GM12878 (cell line): ENCODE measurements around the gene N4BP2L2. TPM values are rescaled to one million over a fixed set of nuclear protein-coding genes. Genes with fewer than 3 reads are reported as not detected.

Experiments
- ATF7 ChIP-seq: fragments of 450-650 bp; IDR thresholded peaks from 2 replicates; pipeline ENCODE4 v1.6.1; 2016; ENCODE audit warnings: low read depth, mild to moderate bottlenecking
- CEBPB ChIP-seq, 2 experiments: fragments of 150-350 bp in 1 of 2; IDR thresholded peaks; 2 replicates each; pipeline ENCODE4 v1.6.1; 2012 to 2014; ENCODE audit warnings: low read depth in 2 of 2, low read length in 2 of 2, borderline replicate concordance in 1 of 2, inconsistent platforms in 1 of 2
- FOS ChIP-seq: IDR thresholded peaks from 3 replicates; pipeline ENCODE4 v1.6.1; 2011; ENCODE audit warnings: borderline replicate concordance; ENCODE audit not compliant: insufficient read length; ENCODE audit errors: extremely low read depth
- GATAD2B ChIP-seq: fragments of 450-650 bp; conservative IDR thresholded peaks from 2 replicates; pipeline ENCODE4 v1.6.1; 2017; ENCODE audit warnings: low read depth, mild to moderate bottlenecking, moderate library complexity
- JUNB ChIP-seq: IDR thresholded peaks from 2 replicates; pipeline ENCODE4 v1.6.1; 2016; ENCODE audit warnings: antibody characterized with exemption, mild to moderate bottlenecking
- KAT2A ChIP-seq: conservative IDR thresholded peaks from 2 replicates; pipeline ENCODE4 v1.6.1; 2011; ENCODE audit warnings: low read depth, low read length; ENCODE audit not compliant: control insufficient read depth
- KDM1A ChIP-seq: fragments of 200-600 bp; sonication (generic); IDR thresholded peaks from 2 replicates; pipeline ENCODE4 v1.6.1; 2016; ENCODE audit warnings: borderline replicate concordance
- POU2F2 ChIP-seq: IDR thresholded peaks from 3 replicates; pipeline ENCODE4 v1.6.1; 2011; ENCODE audit warnings: low read depth, mild to moderate bottlenecking, low read length, borderline replicate concordance
- RUNX3 ChIP-seq: IDR thresholded peaks from 2 replicates; pipeline ENCODE4 v1.6.1; 2012; ENCODE audit warnings: low read length, inconsistent platforms
- SMC3 ChIP-seq: IDR thresholded peaks from 2 replicates; pipeline ENCODE4 v1.6.1; 2011; ENCODE audit warnings: low read length, improper control_type of control experiment, borderline replicate concordance
- TCF3 ChIP-seq: IDR thresholded peaks from 2 replicates; pipeline ENCODE4 v1.6.1; 2012; ENCODE audit warnings: low read depth, mild to moderate bottlenecking, low read length, borderline replicate concordance; ENCODE audit not compliant: insufficient read depth
- TCF7 ChIP-seq: IDR thresholded peaks from 2 replicates; pipeline ENCODE4 v1.6.1; 2014; ENCODE audit warnings: antibody characterized with exemption, borderline replicate concordance
- YY1 ChIP-seq: IDR thresholded peaks from 2 replicates; pipeline ENCODE4 v1.6.1; 2011; ENCODE audit warnings: low read depth, mild to moderate bottlenecking, low read length
- ZNF24 ChIP-seq: fragments of 450-650 bp; IDR thresholded peaks from 2 replicates; pipeline ENCODE4 v1.6.1; 2017; ENCODE audit warnings: antibody characterized with exemption, mild to moderate bottlenecking
- polyA plus RNA-seq, 11 experiments: library from polyadenylated mRNA; depleted of rRNA in 4 of 11; unstranded in 6 of 11; stranded (reverse) in 5 of 11; fragments of >200 nt; fragmentation: Nextera tagmentation in 4 of 11; fragmentation: Illumina TruSeq in 1 of 11; extraction: Ambion mirVana in 4 of 11; extraction: Trizol in 1 of 11; gene quantifications; 1 replicate in 1 of 11; 2 replicates in 10 of 11; pipeline versions ENCODE4 v1.2.1 to v1.2.3, GENCODE V29; 2011 to 2016; ENCODE audit warnings: inconsistent platforms in 2 of 11, missing spikeins in 2 of 11, low read depth in 1 of 11
- total RNA-seq, 4 experiments: library from RNA; depleted of rRNA in 3 of 4; stranded (reverse); fragments of >200 nt in 3 of 4; fragmentation: Illumina TruSeq in 1 of 4; extraction: Trizol in 1 of 4; gene quantifications; 2 replicates each; pipeline versions ENCODE4 v1.2.1 to v1.2.3, GENCODE V29; 2013 to 2021
- TF ChIP-seq, protein P1 (sequence below): fragments of 450-650 bp; IDR thresholded peaks from 2 replicates; pipeline ENCODE4 v1.6.1; 2017; ENCODE audit warnings: low read depth, mild to moderate bottlenecking, moderate library complexity
- TF ChIP-seq, protein P2 (sequence below): fragments of 450-650 bp; conservative IDR thresholded peaks from 2 replicates; pipeline ENCODE4 v1.6.1; 2017; ENCODE audit warnings: mild to moderate bottlenecking, moderate library complexity
- TF ChIP-seq, protein P3 (sequence below): fragments of 450-650 bp; IDR thresholded peaks from 2 replicates; pipeline ENCODE4 v1.6.1; 2014; ENCODE audit warnings: mild to moderate bottlenecking
- TF ChIP-seq, protein P4 (sequence below): fragments of 450-650 bp; formaldehyde crosslinking; IDR thresholded peaks from 2 replicates; pipeline ENCODE4 v1.4.0; 2022; ENCODE audit warnings: mild to moderate bottlenecking, moderate library complexity

The N4BP2L2 gene
- total and polyA plus RNA-seq, 10 of the 15 experiments (the other 5 are each of a cell fraction or from before 2014, with no cell fraction given), result 41.7 to 87.1 (median 61.2) TPM

DNA sequence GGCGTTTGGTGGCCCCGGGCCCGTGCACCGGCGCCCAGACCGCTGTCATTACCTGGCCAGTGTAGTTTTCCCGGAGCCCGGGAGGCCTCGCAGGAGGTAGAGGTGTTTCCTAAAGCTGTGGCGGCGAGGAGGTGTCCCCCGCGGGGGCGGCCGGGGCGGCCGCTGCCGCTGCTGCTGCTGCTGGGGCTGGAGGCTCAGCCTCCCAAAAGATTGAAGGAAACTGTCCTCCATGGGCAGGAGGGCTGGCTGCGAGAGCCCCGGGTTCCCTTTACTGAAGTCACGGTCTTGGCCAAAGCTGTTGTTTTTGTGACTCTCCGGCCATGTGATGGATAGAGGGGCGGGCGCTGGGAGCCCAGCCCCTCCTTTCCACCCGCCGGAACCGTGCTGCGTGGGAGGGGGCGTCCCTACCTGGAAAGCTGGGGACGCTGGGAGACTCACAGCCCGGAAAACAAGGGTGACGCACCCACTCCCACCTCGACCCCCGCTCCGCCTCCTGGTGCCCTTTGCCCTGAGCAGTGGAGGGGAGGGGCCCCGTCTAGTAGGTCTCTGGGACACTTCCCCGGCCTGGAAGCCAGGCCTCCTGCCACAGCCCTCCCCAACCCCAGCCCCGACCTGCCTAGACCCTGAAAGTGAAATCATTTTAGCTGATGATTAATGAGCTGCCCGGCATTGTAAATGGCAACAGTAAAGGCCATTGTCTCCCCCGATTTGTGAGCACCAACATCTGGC is 110.6 kb downstream of the N4BP2L2 start, which contains the start of gene N4BP2L1 (continued):
- TF ChIP-seq, protein P1, sequence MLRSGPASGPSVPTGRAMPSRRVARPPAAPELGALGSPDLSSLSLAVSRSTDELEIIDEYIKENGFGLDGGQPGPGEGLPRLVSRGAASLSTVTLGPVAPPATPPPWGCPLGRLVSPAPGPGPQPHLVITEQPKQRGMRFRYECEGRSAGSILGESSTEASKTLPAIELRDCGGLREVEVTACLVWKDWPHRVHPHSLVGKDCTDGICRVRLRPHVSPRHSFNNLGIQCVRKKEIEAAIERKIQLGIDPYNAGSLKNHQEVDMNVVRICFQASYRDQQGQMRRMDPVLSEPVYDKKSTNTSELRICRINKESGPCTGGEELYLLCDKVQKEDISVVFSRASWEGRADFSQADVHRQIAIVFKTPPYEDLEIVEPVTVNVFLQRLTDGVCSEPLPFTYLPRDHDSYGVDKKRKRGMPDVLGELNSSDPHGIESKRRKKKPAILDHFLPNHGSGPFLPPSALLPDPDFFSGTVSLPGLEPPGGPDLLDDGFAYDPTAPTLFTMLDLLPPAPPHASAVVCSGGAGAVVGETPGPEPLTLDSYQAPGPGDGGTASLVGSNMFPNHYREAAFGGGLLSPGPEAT, result peak; percentile 75
- TF ChIP-seq KDM1A, result no peak
- TF ChIP-seq, protein P2, sequence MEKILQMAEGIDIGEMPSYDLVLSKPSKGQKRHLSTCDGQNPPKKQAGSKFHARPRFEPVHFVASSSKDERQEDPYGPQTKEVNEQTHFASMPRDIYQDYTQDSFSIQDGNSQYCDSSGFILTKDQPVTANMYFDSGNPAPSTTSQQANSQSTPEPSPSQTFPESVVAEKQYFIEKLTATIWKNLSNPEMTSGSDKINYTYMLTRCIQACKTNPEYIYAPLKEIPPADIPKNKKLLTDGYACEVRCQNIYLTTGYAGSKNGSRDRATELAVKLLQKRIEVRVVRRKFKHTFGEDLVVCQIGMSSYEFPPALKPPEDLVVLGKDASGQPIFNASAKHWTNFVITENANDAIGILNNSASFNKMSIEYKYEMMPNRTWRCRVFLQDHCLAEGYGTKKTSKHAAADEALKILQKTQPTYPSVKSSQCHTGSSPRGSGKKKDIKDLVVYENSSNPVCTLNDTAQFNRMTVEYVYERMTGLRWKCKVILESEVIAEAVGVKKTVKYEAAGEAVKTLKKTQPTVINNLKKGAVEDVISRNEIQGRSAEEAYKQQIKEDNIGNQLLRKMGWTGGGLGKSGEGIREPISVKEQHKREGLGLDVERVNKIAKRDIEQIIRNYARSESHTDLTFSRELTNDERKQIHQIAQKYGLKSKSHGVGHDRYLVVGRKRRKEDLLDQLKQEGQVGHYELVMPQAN, result peak; percentile 78
- peak; percentile 20; the same call in 1 of the 2 replicates for TF ChIP-seq GATAD2B
- no peak for TF ChIP-seq FOS
- TF ChIP-seq, protein P3, sequence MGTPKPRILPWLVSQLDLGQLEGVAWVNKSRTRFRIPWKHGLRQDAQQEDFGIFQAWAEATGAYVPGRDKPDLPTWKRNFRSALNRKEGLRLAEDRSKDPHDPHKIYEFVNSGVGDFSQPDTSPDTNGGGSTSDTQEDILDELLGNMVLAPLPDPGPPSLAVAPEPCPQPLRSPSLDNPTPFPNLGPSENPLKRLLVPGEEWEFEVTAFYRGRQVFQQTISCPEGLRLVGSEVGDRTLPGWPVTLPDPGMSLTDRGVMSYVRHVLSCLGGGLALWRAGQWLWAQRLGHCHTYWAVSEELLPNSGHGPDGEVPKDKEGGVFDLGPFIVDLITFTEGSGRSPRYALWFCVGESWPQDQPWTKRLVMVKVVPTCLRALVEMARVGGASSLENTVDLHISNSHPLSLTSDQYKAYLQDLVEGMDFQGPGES, result no peak
- TF ChIP-seq ZNF24, result no peak
- TF ChIP-seq, protein P4, sequence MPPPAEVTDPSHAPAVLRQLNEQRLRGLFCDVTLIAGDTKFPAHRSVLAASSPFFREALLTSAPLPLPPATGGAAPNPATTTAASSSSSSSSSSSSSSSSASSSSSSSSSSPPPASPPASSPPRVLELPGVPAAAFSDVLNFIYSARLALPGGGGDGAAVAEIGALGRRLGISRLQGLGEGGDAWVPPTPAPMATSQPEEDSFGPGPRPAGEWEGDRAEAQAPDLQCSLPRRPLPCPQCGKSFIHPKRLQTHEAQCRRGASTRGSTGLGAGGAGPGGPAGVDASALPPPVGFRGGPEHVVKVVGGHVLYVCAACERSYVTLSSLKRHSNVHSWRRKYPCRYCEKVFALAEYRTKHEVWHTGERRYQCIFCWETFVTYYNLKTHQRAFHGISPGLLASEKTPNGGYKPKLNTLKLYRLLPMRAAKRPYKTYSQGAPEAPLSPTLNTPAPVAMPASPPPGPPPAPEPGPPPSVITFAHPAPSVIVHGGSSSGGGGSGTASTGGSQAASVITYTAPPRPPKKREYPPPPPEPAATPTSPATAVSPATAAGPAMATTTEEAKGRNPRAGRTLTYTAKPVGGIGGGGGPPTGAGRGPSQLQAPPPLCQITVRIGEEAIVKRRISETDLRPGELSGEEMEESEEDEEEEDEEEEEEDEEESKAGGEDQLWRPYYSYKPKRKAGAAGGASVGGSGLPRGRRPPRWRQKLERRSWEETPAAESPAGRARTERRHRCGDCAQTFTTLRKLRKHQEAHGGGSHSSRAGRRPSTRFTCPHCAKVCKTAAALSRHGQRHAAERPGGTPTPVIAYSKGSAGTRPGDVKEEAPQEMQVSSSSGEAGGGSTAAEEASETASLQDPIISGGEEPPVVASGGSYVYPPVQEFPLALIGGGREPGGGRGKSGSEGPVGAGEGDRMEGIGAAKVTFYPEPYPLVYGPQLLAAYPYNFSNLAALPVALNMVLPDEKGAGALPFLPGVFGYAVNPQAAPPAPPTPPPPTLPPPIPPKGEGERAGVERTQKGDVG, result no peak
- TF ChIP-seq YY1, result peak; percentile 58; the same call in 1 of the 2 replicates
- TF ChIP-seq POU2F2, result peak; percentile 36; the same call in 1 of the 3 replicates
- TF ChIP-seq SMC3, result no peak
- TF ChIP-seq KAT2A, result no peak
- no peak for TF ChIP-seq TCF7
- TF ChIP-seq TCF3, result peak; percentile 57; the same call in 1 of the 2 replicates
- no peak for TF ChIP-seq RUNX3
- TF ChIP-seq CEBPB (IDR thresholded peaks at IDR 0.05; ENCODE audit: borderline replicate concordance in 1 of 2, low read depth in 2 of 2, low read length in 2 of 2), result no peak
- peak; percentile 88 for TF ChIP-seq ATF7
- TF ChIP-seq JUNB, result no peak
